Gastroesophageal sphincter (tissue), 4 donors: ENCODE measurements around the gene MYL11. TPM values are rescaled to one million over a fixed set of nuclear protein-coding genes. Genes with fewer than 3 reads are reported as not detected.

Experiments
- ATAC-seq: fragments of 150-250 bp; one replicate; pipeline ENCODE4 v1.9.1; 2016; ENCODE audit warnings: mild to moderate bottlenecking, moderate library complexity
- H3K27ac ChIP-seq, 4 donors: fragments of 200-600 bp; sonication (generic) in 3 of 4; 1 replicate in 3 of 4; 2 replicates in 1 of 4; pipeline ENCODE4 v1.5.1; 2016 to 2019
- H3K27me3 ChIP-seq: fragments of 200-600 bp; sonication (generic); one replicate; pipeline ENCODE4 v1.5.1; 2019
- H3K36me3 ChIP-seq, 2 donors: fragments of 200-600 bp; sonication (generic); one replicate each; pipeline ENCODE4 v1.5.1; 2019; ENCODE audit warnings: control low read depth in 1 of 2
- H3K4me1 ChIP-seq, 3 donors: fragments of 200-600 bp; sonication (generic); 1 replicate in 2 of 3; 2 replicates in 1 of 3; pipeline ENCODE4 v1.5.1; 2016 to 2019; ENCODE audit warnings: control low read depth in 2 of 3
- H3K4me3 ChIP-seq, 2 donors: fragments of 200-600 bp; sonication (generic); one replicate each; pipeline ENCODE4 v1.5.1; 2019; ENCODE audit warnings: mild to moderate bottlenecking in 1 of 2, moderate library complexity in 1 of 2
- H3K9me3 ChIP-seq, 3 donors: fragments of 200-600 bp; sonication (generic); one replicate each; pipeline ENCODE4 v1.5.1; 2017 to 2019; ENCODE audit warnings: control low read depth in 2 of 3
- CTCF ChIP-seq, 4 experiments: fragments of 200-600 bp in 2 of 4; fragments of 450-650 bp in 2 of 4; sonication (generic) in 1 of 4; IDR thresholded peaks; one replicate each; pipeline ENCODE4 v1.5.1; 2017 to 2019; ENCODE audit warnings: antibody characterized with exemption in 4 of 4, mild to moderate bottlenecking in 2 of 4, moderate library complexity in 2 of 4
- EP300 ChIP-seq: sonication (generic); formaldehyde crosslinking; IDR thresholded peaks from one replicate; pipeline ENCODE4 v1.6.1; 2017; ENCODE audit warnings: antibody characterized with exemption, mild to moderate bottlenecking
- POLR2A ChIP-seq, 2 donors: fragments of 450-650 bp; IDR thresholded peaks; one replicate each; pipeline ENCODE4 v1.6.1; 2017; ENCODE audit warnings: antibody characterized with exemption in 2 of 2, mild to moderate bottlenecking in 2 of 2, moderate library complexity in 1 of 2
- POLR2AphosphoS5 ChIP-seq: sonication (generic); formaldehyde crosslinking; IDR thresholded peaks from one replicate; pipeline ENCODE4 v1.6.1; 2017; ENCODE audit warnings: antibody characterized with exemption
- WGBS, 2 donors: methylation state at CpG; one replicate each; pipeline ENCODE4 v1.1.5; 2018; ENCODE audit warnings: low coverage in 1 of 2; 5-methylcytosine and 5-hydroxymethylcytosine counted together
- total RNA-seq, 4 donors: library from RNA; depleted of rRNA; stranded (reverse); fragments of >200 nt; gene quantifications; one replicate each; pipeline ENCODE4 v1.1.0, GENCODE V29; 2016

The MYL11 gene
- total RNA-seq, 4 donors from 2014 or later = not detected

- WGBS, 2 donors = no CpG with 5 or more reads among the region's 76 CpGs
- Histone ChIP-seq H3K9me3 (no peaks in the 10 kb centered on the region), H3K27ac (peak overlapping the region; percentile 53 to 97 (median 90)), H3K36me3 (peaks cover 0 to 15% of the 10 kb centered on the region in 2 donors), H3K4me3 (peak overlapping the region; percentile 92 to 97), H3K4me1 (peaks cover 0 to 53% (median 21%) of the 10 kb centered on the region in 3 donors), H3K27me3 (no peaks in the 10 kb centered on the region)
- peak; percentile 67 to 74 for TF ChIP-seq POLR2A (IDR thresholded peaks at IDR 0.05)
- TF ChIP-seq CTCF (IDR thresholded peaks at IDR 0.05) = peak in 2 of 4 experiments; percentile 20 to 31
- TF ChIP-seq POLR2AphosphoS5 = no peak
- no peak for TF ChIP-seq EP300
- ATAC-seq = peak; percentile 1
These were observed 4.6 kb upstream of the MYL11 start for GRCh38 chr16:30369938-30370455.

GRCh38 chr16:30370456-30371247, 4.0 kb upstream of the MYL11 start, which contains the start of gene TBC1D10B:
TBC1D10B (minus strand) TSS chr16:30370494; CDS start chr16:30370183, 311 bp downstream.
- Histone ChIP-seq H3K27ac (peak within 1 kb of the TSS; percentile 70 to 97 (median 92)), H3K27me3 (no peaks in the 10 kb centered on the region), H3K9me3 (no peaks in the 10 kb centered on the region), H3K4me1 (peaks cover 0 to 46% (median 21%) of the 10 kb centered on the region in 3 donors), H3K4me3 (peak within 1 kb of the TSS; percentile 92 to 97), H3K36me3 (peaks cover 0 to 8% of the 10 kb centered on the region in 2 donors)
- peak; percentile 53 for TF ChIP-seq POLR2AphosphoS5
- no peak for TF ChIP-seq POLR2A (IDR thresholded peaks at IDR 0.05)
- TF ChIP-seq CTCF (IDR thresholded peaks at IDR 0.05) = peak in 2 of 4 experiments; percentile 20 to 35
- peak; percentile 94 for ATAC-seq
- WGBS, 2 donors = 0 to 1% methylated on average over 11 to 16 of the region's 40 CpGs

GRCh38 chr16:30371248-30371816, 3.3 kb upstream of the MYL11 start:
- Histone ChIP-seq H3K4me1 (peaks cover 0 to 40% (median 21%) of the 10 kb centered on the region in 3 donors), H3K4me3 (peak overlapping the region; percentile 42 to 53), H3K9me3 (no peaks in the 10 kb centered on the region), H3K36me3 (peaks cover 0 to 1% of the 10 kb centered on the region in 2 donors), H3K27ac (peak overlapping the region; percentile 70 to 96 (median 88)), H3K27me3 (no peaks in the 10 kb centered on the region)
- no peak for ATAC-seq
- TF ChIP-seq CTCF (IDR thresholded peaks at IDR 0.05) = peak in 1 of 4 experiments; percentile 16
- TF ChIP-seq POLR2A (IDR thresholded peaks at IDR 0.05) = peak in 1 of 2 donors; percentile 21
- no peak for TF ChIP-seq EP300
- no peak for TF ChIP-seq POLR2AphosphoS5
- 16 to 39% methylated on average over 3 to 6 of the region's 11 CpGs for WGBS, 2 donors

- no peak for TF ChIP-seq EP300
- no peak for TF ChIP-seq POLR2AphosphoS5
- TF ChIP-seq POLR2A (IDR thresholded peaks at IDR 0.05) = no peak
- TF ChIP-seq CTCF (IDR thresholded peaks at IDR 0.05) = no peak
- no peaks in the 10 kb centered on the region for H3K9me3 ChIP-seq
- peaks cover 0 to 40% (median 20%) of the 10 kb centered on the region in 3 donors for H3K4me1 ChIP-seq
- ATAC-seq = no peak
- H3K27ac ChIP-seq = peak overlapping the region in 2 of 4 donors; percentile 86 to 91
- H3K27me3 ChIP-seq = no peaks in the 10 kb centered on the region
- no peak overlapping the region for H3K4me3 ChIP-seq
- H3K36me3 ChIP-seq = no peaks in the 10 kb centered on the region
- 66% methylated on average over 6 of the region's 6 CpGs; no CpG with 5 or more reads in 1 of the 2 donors for WGBS, 2 donors
These were observed 2.4 kb upstream of the MYL11 start for GRCh38 chr16:30372038-30372712.
